Activated CD8-positive, alpha-beta T cell treated with anti-CD3 and anti-CD28 coated beads for 36 hours (primary cell): Measurements from ENCODE around the gene DCDC2C. TPM values are rescaled to one million over a fixed set of nuclear protein-coding genes. Genes with fewer than 3 reads are reported as not detected.

Experiments
- ATAC-seq: fragments of 200-7000 bp; cut with Tn5 transposase; one replicate; pipeline ENCODE4 v1.10.0; 2021; ENCODE audit warnings: mild to moderate bottlenecking, moderate library complexity
- CTCF ChIA-PET: fragments of 350-600 bp; sonication (Branson Sonifier 250); formaldehyde crosslinking; loops from one replicate; lab custom pipeline; 2021; ENCODE audit warnings: antibody characterized with exemption; lab: Charles Lee
- POLR2A ChIA-PET: fragments of 350-600 bp; sonication (Branson Sonifier 250); formaldehyde crosslinking; loops from one replicate; lab custom pipeline; 2021; ENCODE audit warnings: antibody characterized with exemption; lab: Charles Lee
- DNase-seq: peaks from one replicate; pipeline ENCODE4 v3.0.0-alpha.2; 2020
- H3K27ac Mint-ChIP-seq: one replicate; pipeline ENCODE4 v1.8.0; 2021; ENCODE audit warnings: mild to moderate bottlenecking, mixed read lengths
- H3K27me3 Mint-ChIP-seq: one replicate; pipeline ENCODE4 v1.8.0; 2021; ENCODE audit warnings: mixed read lengths
- H3K36me3 Mint-ChIP-seq: one replicate; pipeline ENCODE4 v1.8.0; 2021; ENCODE audit warnings: low read depth, mixed read lengths
- H3K4me1 Mint-ChIP-seq: one replicate; pipeline ENCODE4 v1.8.0; 2021; ENCODE audit warnings: low read depth, mixed read lengths
- H3K4me3 Mint-ChIP-seq: one replicate; pipeline ENCODE4 v1.8.0; 2021; ENCODE audit warnings: mild to moderate bottlenecking, moderate library complexity, mixed read lengths
- H3K9me3 Mint-ChIP-seq: one replicate; pipeline ENCODE4 v1.8.0; 2021; ENCODE audit warnings: mixed read lengths
- CTCF ChIP-seq: fragments of 200-600 bp; IDR thresholded peaks from one replicate; pipeline ENCODE4 v1.8.0; 2022; ENCODE audit warnings: antibody characterized with exemption, mild to moderate bottlenecking
- intact Hi-C: fragments of 100-400 bp; cut with micrococcal nuclease; formaldehyde crosslinking; loops from one replicate; pipeline ENCODE4 v1.10.0; 2022
- total RNA-seq, 2 experiments: library from RNA; stranded (reverse); gene quantifications; one replicate each; pipeline ENCODE4 v1.2.3, GENCODE V29; 2021

The DCDC2C gene
- total RNA-seq, 2 experiments from 2014 or later: not detected

GRCh38 chr2:3728104-3729054 lies 25.0 kb downstream of the DCDC2C start:
- H3K27ac Mint-ChIP-seq: no peak overlapping the region
- H3K27me3 Mint-ChIP-seq: peaks cover 1% of the 10 kb centered on the region
- H3K9me3 Mint-ChIP-seq: no peaks in the 10 kb centered on the region
- no peak overlapping the region for H3K4me3 Mint-ChIP-seq
- peak; percentile 64 for TF ChIP-seq CTCF
- no peaks in the 10 kb centered on the region for H3K36me3 Mint-ChIP-seq
- intact Hi-C loops: loop anchor here (2.0 kb wide), 1 partner anchor 52 kb away; no protein-coding TSS in a partner anchor
- DNase-seq (no peak), ATAC-seq (no peak)
- ChIA-PET POLR2A (interaction anchor here (1.0 kb wide), 1 partner anchor 13 kb away, joined by 3 read pairs; no protein-coding TSS in a partner anchor), CTCF (interaction anchor here (0.7 to 5.0 kb wide), 18 partner anchors 9 to 523 kb away, joined by 3 to 51 read pairs (median 3); no protein-coding TSS in a partner anchor)
- H3K4me1 Mint-ChIP-seq: no peaks in the 10 kb centered on the region

- intact Hi-C loops: loop anchor here (2.0 kb wide), 1 partner anchor 52 kb away; no protein-coding TSS in a partner anchor
- POLR2A ChIA-PET: interaction anchor here (1.0 kb wide), 1 partner anchor 12 kb away, joined by 3 read pairs; no protein-coding TSS in a partner anchor
- no peaks in the 10 kb centered on the region for H3K36me3 Mint-ChIP-seq
These were observed 25.7 kb downstream of the DCDC2C start for GRCh38 chr2:3729055-3729448.

GRCh38 chr2:3729786-3730185 lies 26.4 kb downstream of the DCDC2C start:
- CTCF ChIA-PET: interaction anchor here (1.4 to 5.0 kb wide), 3 partner anchors 50 to 78 kb away, joined by 3 to 51 read pairs (median 21); no protein-coding TSS in a partner anchor
- POLR2A ChIA-PET: no interaction called here
- H3K27ac Mint-ChIP-seq: no peak overlapping the region
- no peak overlapping the region for H3K4me3 Mint-ChIP-seq
- H3K9me3 Mint-ChIP-seq: no peaks in the 10 kb centered on the region
- no peaks in the 10 kb centered on the region for H3K4me1 Mint-ChIP-seq
- DNase-seq (no peak), ATAC-seq (no peak)
- peaks cover 3% of the 10 kb centered on the region for H3K27me3 Mint-ChIP-seq
- H3K36me3 Mint-ChIP-seq: no peaks in the 10 kb centered on the region
- intact Hi-C loops: loop anchor here (2.0 to 10.0 kb wide), 2 partner anchors 51 to 95 kb away; no protein-coding TSS in a partner anchor
- TF ChIP-seq CTCF: no peak

More at GRCh38 chr2:3729055-3729448, 25.7 kb downstream of the DCDC2C start:
- Mint-ChIP-seq H3K4me1 (no peaks in the 10 kb centered on the region), H3K4me3 (no peak overlapping the region), H3K27me3 (peaks cover 1% of the 10 kb centered on the region), H3K27ac (no peak overlapping the region), H3K9me3 (no peaks in the 10 kb centered on the region)
- no peak for ATAC-seq
- CTCF ChIA-PET: interaction anchor here (0.8 to 5.0 kb wide), 7 partner anchors 10 to 523 kb away, joined by 3 to 51 read pairs (median 8); no protein-coding TSS in a partner anchor
- no peak for TF ChIP-seq CTCF
- no peak for DNase-seq

GRCh38 chr2:3730646-3731045 lies 27.3 kb downstream of the DCDC2C start:
- Mint-ChIP-seq H3K4me3 (no peak overlapping the region), H3K27ac (no peak overlapping the region), H3K9me3 (no peaks in the 10 kb centered on the region), H3K36me3 (no peaks in the 10 kb centered on the region), H3K27me3 (peaks cover 3% of the 10 kb centered on the region), H3K4me1 (no peaks in the 10 kb centered on the region)
- ATAC-seq (no peak), DNase-seq (no peak)
- TF ChIP-seq CTCF: no peak
- CTCF ChIA-PET: interaction anchor here (1.4 to 5.0 kb wide), 2 partner anchors 50 to 79 kb away, joined by 3 to 51 read pairs; no protein-coding TSS in a partner anchor
- intact Hi-C loops: loop anchor here (10.0 kb wide), 1 partner anchor 94 kb away; no protein-coding TSS in a partner anchor
- POLR2A ChIA-PET: interaction anchor here (0.6 kb wide), 1 partner anchor 291 kb away, joined by 3 read pairs; no protein-coding TSS in a partner anchor
